ENCODE results near the gene PADI3.
"Not testable (repeated sequence)": the region's sequence is repeated elsewhere in the genome, so short reads cannot be mapped to it uniquely, and the experiment has no call there.

PADI3 gene

GRCh38 chr1:17319561-17320350 lies 70.9 kb downstream of the PADI3 start:
- H3K9ac ChIP-seq (ENCODE audit: low read depth, low read length): no peak overlapping the region
- no peak overlapping the region for H3K4me3 ChIP-seq (ENCODE audit: low read length)
- H3K9me3 ChIP-seq (ENCODE audit: insufficient read depth, low read depth, low read length): peaks cover 6% of the 10 kb centered on the region; the same call in 1 of the 2 replicates
- H3K27ac ChIP-seq (ENCODE audit: low read depth, low read length): no peak overlapping the region
- no peaks in the 10 kb centered on the region for H3K27me3 ChIP-seq (ENCODE audit: insufficient read depth, low read length)
- no peaks in the 10 kb centered on the region for H3K36me3 ChIP-seq (ENCODE audit: insufficient read depth, low read length)
- 95% methylated on average over 11 of the region's 11 CpGs for WGBS
- peaks cover 9% of the 10 kb centered on the region for H3K4me1 ChIP-seq (ENCODE audit: insufficient read depth, low read length)

- not testable (repeated sequence) for H3K4me1 ChIP-seq (ENCODE audit: insufficient read depth, low read length)
- 85% methylated on average over 6 of the region's 6 CpGs for WGBS
These were observed 73.0 kb downstream of the PADI3 start for GRCh38 chr1:17321857-17322390.

GRCh38 chr1:17328855-17329254 lies 80.0 kb downstream of the PADI3 start:
- no peaks in the 10 kb centered on the region for H3K4me1 ChIP-seq (ENCODE audit: insufficient read depth, low read length)
- H3K9me3 ChIP-seq (ENCODE audit: insufficient read depth, low read depth, low read length): no peaks in the 10 kb centered on the region
- H3K27ac ChIP-seq (ENCODE audit: low read depth, low read length): no peak overlapping the region
- 73% methylated on average over 4 of the region's 5 CpGs for WGBS
- no peaks in the 10 kb centered on the region for H3K36me3 ChIP-seq (ENCODE audit: insufficient read depth, low read length)
- no peak overlapping the region for H3K4me3 ChIP-seq (ENCODE audit: low read length)
- no peaks in the 10 kb centered on the region for H3K27me3 ChIP-seq (ENCODE audit: insufficient read depth, low read length)
- H3K9ac ChIP-seq (ENCODE audit: low read depth, low read length): no peak overlapping the region

More at GRCh38 chr1:17321857-17322390, 73.0 kb downstream of the PADI3 start:
- not testable (repeated sequence) for H3K27ac ChIP-seq (ENCODE audit: low read depth, low read length); H3K9ac ChIP-seq (ENCODE audit: low read depth, low read length); H3K4me3 ChIP-seq (ENCODE audit: low read length); H3K9me3 ChIP-seq (ENCODE audit: insufficient read depth, low read depth, low read length); H3K27me3 ChIP-seq (ENCODE audit: insufficient read depth, low read length); H3K36me3 ChIP-seq (ENCODE audit: insufficient read depth, low read length)

GRCh38 chr1:17329610-17330009 lies 80.7 kb downstream of the PADI3 start:
- Histone ChIP-seq H3K9ac (ENCODE audit: low read depth, low read length) (no peak overlapping the region), H3K4me1 (ENCODE audit: insufficient read depth, low read length) (no peaks in the 10 kb centered on the region), H3K27me3 (ENCODE audit: insufficient read depth, low read length) (no peaks in the 10 kb centered on the region), H3K27ac (ENCODE audit: low read depth, low read length) (no peak overlapping the region), H3K4me3 (ENCODE audit: low read length) (no peak overlapping the region), H3K36me3 (ENCODE audit: insufficient read depth, low read length) (no peaks in the 10 kb centered on the region), H3K9me3 (ENCODE audit: insufficient read depth, low read depth, low read length) (no peaks in the 10 kb centered on the region)
- WGBS: 96% methylated on average over 4 of the region's 4 CpGs

- 80% methylated on average over 7 of the region's 7 CpGs for WGBS
- H3K9me3 ChIP-seq (ENCODE audit: insufficient read depth, low read depth, low read length): no peaks in the 10 kb centered on the region
- H3K4me1 ChIP-seq (ENCODE audit: insufficient read depth, low read length): no peaks in the 10 kb centered on the region
- H3K27ac ChIP-seq (ENCODE audit: low read depth, low read length): no peak overlapping the region
- H3K36me3 ChIP-seq (ENCODE audit: insufficient read depth, low read length): no peaks in the 10 kb centered on the region
- H3K4me3 ChIP-seq (ENCODE audit: low read length): no peak overlapping the region
- H3K9ac ChIP-seq (ENCODE audit: low read depth, low read length): no peak overlapping the region
- H3K27me3 ChIP-seq (ENCODE audit: insufficient read depth, low read length): no peaks in the 10 kb centered on the region
These were observed 82.0 kb downstream of the PADI3 start for GRCh38 chr1:17330856-17331255.

- H3K27me3 ChIP-seq (ENCODE audit: insufficient read depth, low read length): no peaks in the 10 kb centered on the region
- WGBS: 96% methylated on average over 8 of the region's 8 CpGs
These were observed 84.2 kb downstream of the PADI3 start for GRCh38 chr1:17333081-17333480.

More at GRCh38 chr1:17333081-17333480, 84.2 kb downstream of the PADI3 start:
- Histone ChIP-seq H3K36me3 (ENCODE audit: insufficient read depth, low read length) (no peaks in the 10 kb centered on the region), H3K9ac (ENCODE audit: low read depth, low read length) (no peak overlapping the region), H3K9me3 (ENCODE audit: insufficient read depth, low read depth, low read length) (no peaks in the 10 kb centered on the region), H3K27ac (ENCODE audit: low read depth, low read length) (no peak overlapping the region), H3K4me3 (ENCODE audit: low read length) (no peak overlapping the region), H3K4me1 (ENCODE audit: insufficient read depth, low read length) (no peaks in the 10 kb centered on the region)
